Measurements from ENCODE around the gene LRRC71.

The LRRC71 gene

GRCh38 chr1:156920233-156921052 lies at the start of gene LRRC71:
Gene LRRC71, plus strand, starts transcription at chr1:156920632. Its CDS starts 172 bp downstream, at chr1:156920804.
- peak; percentile 86 for DNase-seq
- in situ Hi-C loops (cut with HindIII; ENCODE audit: low pct_ligation_motif_present, low pct_unique_long_range_greater_than_20kb, low sequenced_read_pairs), result no loop called here

DNA sequence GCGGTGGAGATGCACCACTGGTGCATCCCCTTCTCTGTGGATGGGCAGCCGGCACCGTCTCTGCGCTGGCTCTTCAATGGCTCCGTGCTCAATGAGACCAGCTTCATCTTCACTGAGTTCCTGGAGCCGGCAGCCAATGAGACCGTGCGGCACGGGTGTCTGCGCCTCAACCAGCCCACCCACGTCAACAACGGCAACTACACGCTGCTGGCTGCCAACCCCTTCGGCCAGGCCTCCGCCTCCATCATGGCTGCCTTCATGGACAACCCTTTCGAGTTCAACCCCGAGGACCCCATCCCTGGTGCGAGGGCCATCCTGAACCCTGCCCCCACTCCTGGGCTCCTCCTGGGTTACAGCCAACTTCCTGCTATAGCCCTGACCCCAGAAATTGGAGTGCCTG lies 46.8 kb upstream of the LRRC71 start:
- in situ Hi-C loops (cut with HindIII; ENCODE audit: low pct_ligation_motif_present, low pct_unique_long_range_greater_than_20kb, low sequenced_read_pairs), result no loop called here
- DNase-seq, result no peak

GRCh38 chr1:156874142-156874541 lies 46.3 kb upstream of the LRRC71 start:
- in situ Hi-C loops (cut with HindIII; ENCODE audit: low pct_ligation_motif_present, low pct_unique_long_range_greater_than_20kb, low sequenced_read_pairs), result no loop called here

DNA sequence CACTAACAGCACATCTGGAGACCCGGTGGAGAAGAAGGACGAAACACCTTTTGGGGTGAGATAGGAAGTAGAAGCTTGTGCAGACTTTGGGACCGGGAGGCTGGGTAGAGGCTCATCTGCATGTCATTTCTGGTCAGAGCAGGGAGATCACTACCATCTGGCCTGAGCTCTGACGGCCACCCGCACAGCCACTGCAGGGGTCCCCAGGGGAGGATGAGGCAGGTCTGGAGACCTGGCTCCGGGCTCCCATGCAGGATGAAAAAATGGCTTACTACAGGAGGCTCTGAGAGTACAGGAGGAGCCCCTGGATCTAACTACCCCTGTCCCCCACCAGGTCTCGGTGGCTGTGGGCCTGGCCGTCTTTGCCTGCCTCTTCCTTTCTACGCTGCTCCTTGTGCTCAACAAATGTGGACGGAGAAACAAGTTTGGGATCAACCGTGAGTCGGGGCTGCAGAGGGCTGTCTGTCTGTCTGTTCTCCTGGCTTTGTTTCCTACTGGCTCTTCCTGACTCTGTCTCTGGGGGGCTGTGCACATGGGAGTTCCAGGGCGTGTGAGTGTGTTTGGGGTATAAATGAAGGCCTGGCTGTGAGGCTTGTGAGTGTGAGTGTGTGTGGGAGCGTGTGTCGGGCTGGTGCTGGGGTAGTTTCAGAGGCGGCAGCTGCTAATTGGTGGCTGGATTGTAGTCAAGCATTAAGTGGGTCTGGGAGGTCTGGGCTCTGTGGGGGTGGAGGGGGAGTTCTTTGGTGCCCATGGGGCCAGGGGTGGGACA lies 45.7 kb upstream of the LRRC71 start:
- in situ Hi-C loops (cut with HindIII; ENCODE audit: low pct_ligation_motif_present, low pct_unique_long_range_greater_than_20kb, low sequenced_read_pairs), result no loop called here

More at GRCh38 chr1:156874142-156874541, 46.3 kb upstream of the LRRC71 start:
- DNase-seq, result no peak

GRCh38 chr1:156875341-156875615 lies 45.2 kb upstream of the LRRC71 start:
- in situ Hi-C loops (cut with HindIII; ENCODE audit: low pct_ligation_motif_present, low pct_unique_long_range_greater_than_20kb, low sequenced_read_pairs), result no loop called here
- DNase-seq, result no peak

More for the DNA sequence above, 45.7 kb upstream of the LRRC71 start:
- no peak for DNase-seq

DNA sequence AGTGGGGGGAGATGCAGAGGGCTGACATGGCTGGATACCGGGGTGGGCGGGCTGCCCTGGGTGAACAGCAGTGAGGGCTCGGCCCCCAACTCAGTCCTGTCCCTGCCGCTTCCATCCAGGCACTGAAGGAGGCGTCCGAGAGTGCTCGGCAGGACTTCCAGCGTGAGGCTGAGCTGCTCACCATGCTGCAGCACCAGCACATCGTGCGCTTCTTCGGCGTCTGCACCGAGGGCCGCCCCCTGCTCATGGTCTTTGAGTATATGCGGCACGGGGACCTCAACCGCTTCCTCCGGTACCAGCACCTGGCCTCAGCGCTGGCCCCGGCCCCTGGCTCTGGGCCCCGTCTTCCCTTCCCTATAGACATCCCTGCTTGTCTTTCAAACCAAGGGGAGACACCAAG lies 44.2 kb upstream of the LRRC71 start:
- in situ Hi-C loops (cut with HindIII; ENCODE audit: low pct_ligation_motif_present, low pct_unique_long_range_greater_than_20kb, low sequenced_read_pairs), result no loop called here
- DNase-seq, result no peak

GRCh38 chr1:156877433-156878170 lies 42.8 kb upstream of the LRRC71 start:
- in situ Hi-C loops (cut with HindIII; ENCODE audit: low pct_ligation_motif_present, low pct_unique_long_range_greater_than_20kb, low sequenced_read_pairs), result no loop called here
- no peak for DNase-seq

DNA sequence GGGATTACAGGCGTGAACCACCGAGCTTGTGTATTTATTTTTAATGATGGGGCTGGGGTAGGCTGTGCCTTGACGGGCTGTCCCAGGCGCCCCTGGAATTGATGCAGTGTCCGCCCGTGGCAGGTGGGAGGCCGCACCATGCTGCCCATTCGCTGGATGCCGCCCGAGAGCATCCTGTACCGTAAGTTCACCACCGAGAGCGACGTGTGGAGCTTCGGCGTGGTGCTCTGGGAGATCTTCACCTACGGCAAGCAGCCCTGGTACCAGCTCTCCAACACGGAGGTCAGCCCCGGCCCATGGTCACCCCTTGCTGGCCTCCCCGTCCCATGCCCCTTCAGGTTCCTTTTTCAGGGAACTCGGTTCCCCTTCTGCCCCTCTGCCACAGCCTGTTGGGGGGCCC lies 40.6 kb upstream of the LRRC71 start:
- DNase-seq, result no peak
- in situ Hi-C loops (cut with HindIII; ENCODE audit: low pct_ligation_motif_present, low pct_unique_long_range_greater_than_20kb, low sequenced_read_pairs), result no loop called here

GRCh38 chr1:156880473-156880872 lies 40.0 kb upstream of the LRRC71 start:
- no peak for DNase-seq
- in situ Hi-C loops (cut with HindIII; ENCODE audit: low pct_ligation_motif_present, low pct_unique_long_range_greater_than_20kb, low sequenced_read_pairs), result no loop called here

DNA sequence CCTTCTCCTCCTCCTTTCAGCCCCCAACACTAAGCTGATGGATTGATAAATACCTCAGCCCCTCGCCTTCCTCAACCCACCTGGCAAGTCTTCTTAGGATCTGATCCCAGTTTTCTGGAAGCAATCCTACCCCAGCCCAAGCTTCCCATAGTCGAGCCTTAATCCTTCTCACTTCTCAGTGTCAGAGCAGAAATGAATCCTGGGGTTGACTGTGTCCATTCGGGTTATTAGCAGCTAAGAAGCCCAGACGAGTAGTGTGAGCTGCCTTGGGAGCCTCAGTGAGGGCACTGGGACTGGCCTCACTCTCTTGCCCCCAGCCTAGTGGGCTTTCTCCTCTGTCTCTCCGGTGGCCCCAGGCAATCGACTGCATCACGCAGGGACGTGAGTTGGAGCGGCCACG lies 39.3 kb upstream of the LRRC71 start:
- no peak for DNase-seq
- in situ Hi-C loops (cut with HindIII; ENCODE audit: low pct_ligation_motif_present, low pct_unique_long_range_greater_than_20kb, low sequenced_read_pairs), result no loop called here

- no peak for DNase-seq
- in situ Hi-C loops (cut with HindIII; ENCODE audit: low pct_ligation_motif_present, low pct_unique_long_range_greater_than_20kb, low sequenced_read_pairs), result no loop called here
These were observed 38.8 kb upstream of the LRRC71 start for GRCh38 chr1:156881663-156882062.

GRCh38 chr1:156882543-156882942 lies 37.9 kb upstream of the LRRC71 start:
- in situ Hi-C loops (cut with HindIII; ENCODE audit: low pct_ligation_motif_present, low pct_unique_long_range_greater_than_20kb, low sequenced_read_pairs), result no loop called here
- DNase-seq, result no peak

- in situ Hi-C loops (cut with HindIII; ENCODE audit: low pct_ligation_motif_present, low pct_unique_long_range_greater_than_20kb, low sequenced_read_pairs), result no loop called here
- no peak for DNase-seq
These were observed 36.5 kb upstream of the LRRC71 start for GRCh38 chr1:156883919-156884318.

DNA sequence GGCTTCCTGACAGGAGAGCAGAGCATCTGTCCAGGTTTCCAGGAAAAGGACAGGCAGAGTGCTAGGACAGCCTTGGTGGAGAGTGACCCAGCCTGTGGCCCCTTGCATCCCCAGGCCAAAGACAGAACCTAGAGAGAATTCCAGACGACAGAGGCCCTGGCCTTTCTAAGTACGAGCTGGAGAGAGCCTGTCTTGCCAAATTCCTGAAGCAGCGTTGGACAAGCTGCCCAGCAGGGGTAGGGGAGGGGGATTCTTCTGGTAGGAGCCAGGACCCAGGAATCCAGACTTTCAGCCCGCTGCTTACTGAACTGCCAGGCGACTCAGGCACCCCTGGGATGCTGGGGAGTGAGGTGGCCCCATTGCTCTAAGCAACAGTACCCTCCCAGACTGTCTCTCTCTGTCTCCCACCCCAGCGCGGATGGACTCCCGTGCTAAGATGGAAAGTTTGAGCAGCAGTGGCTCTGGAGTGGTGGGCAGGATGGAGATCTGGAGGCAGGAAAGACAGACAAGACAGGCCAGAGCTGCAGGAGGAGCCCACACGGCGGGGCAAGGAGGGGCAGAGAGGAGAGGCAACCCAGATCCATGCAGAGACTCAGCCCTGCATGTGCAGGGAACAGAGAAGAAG lies 35.8 kb upstream of the LRRC71 start:
- in situ Hi-C loops (cut with HindIII; ENCODE audit: low pct_ligation_motif_present, low pct_unique_long_range_greater_than_20kb, low sequenced_read_pairs), result no loop called here

GRCh38 chr1:156885314-156885713 lies 35.1 kb upstream of the LRRC71 start:
- no peak for DNase-seq
- in situ Hi-C loops (cut with HindIII; ENCODE audit: low pct_ligation_motif_present, low pct_unique_long_range_greater_than_20kb, low sequenced_read_pairs), result no loop called here

More for the DNA sequence above, 35.8 kb upstream of the LRRC71 start:
- no peak for DNase-seq

GRCh38 chr1:156885880-156886355 lies 34.5 kb upstream of the LRRC71 start:
- in situ Hi-C loops (cut with HindIII; ENCODE audit: low pct_ligation_motif_present, low pct_unique_long_range_greater_than_20kb, low sequenced_read_pairs), result no loop called here
- DNase-seq, result no peak

DNA sequence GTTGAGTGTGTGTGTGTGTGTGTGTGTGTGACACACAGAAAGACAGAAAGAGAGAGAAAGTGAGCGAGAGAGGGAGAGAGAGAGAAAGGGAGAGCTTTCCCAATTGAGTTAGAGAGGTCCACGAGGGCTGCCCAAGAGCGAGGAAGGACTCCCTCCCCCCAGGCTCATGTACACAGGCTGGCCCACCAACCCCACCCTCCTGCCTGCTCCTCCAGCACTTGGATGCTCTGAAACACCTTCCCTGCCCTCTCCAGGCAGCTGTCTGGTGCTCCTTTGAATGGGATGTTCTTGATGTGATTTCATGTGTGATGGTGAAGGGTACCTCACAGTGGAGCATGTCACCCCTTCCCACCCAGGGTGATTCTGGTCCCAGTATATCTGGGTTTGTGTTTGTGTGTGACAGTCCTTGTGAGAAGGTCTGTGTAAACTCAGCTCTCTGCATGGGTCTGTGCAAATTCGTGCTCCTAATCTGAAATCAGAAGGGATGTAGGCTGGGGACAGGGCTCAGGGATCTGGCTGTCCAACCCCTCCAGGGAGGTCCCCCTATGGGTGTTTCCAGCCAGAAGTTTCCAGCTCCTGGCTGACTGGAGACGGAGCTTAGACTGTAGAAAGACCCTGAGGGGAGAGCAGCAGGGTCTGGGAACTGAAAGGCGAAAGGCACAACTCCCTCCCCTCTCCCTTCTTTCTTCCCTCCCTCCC lies 33.7 kb upstream of the LRRC71 start:
- in situ Hi-C loops (cut with HindIII; ENCODE audit: low pct_ligation_motif_present, low pct_unique_long_range_greater_than_20kb, low sequenced_read_pairs), result no loop called here
- no peak for DNase-seq

DNA sequence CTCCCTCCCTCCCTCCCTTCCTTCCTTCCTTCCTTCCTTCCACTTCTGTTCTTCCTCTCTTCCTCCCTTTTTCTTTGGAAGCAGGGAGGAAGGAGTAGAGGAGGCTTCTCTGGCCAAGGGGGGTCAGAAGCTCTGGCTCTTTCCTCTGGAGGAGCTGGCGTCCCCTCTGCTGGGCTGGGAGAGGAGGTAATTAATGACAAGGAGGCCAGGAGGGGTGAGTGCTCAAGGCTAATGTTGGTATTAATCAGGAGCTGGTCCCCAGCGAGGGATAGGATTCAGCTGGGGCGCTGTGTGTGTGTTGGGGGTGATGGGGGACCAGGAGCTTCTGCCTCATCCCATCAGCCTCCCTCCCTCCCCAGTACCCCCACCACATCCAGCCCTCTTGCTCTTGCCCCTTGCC lies 33.1 kb upstream of the LRRC71 start:
- in situ Hi-C loops (cut with HindIII; ENCODE audit: low pct_ligation_motif_present, low pct_unique_long_range_greater_than_20kb, low sequenced_read_pairs), result no loop called here

More for the DNA sequence above, 33.1 kb upstream of the LRRC71 start:
- DNase-seq, result no peak

All from ACHN (cell line).